ENCODE measurements around the gene SLC22A6.

Gene SLC22A6

GRCh38 chr11:63010934-63011439 is 26.2 kb upstream of the SLC22A6 start (continued):
- TF ChIP-seq, protein P1, sequence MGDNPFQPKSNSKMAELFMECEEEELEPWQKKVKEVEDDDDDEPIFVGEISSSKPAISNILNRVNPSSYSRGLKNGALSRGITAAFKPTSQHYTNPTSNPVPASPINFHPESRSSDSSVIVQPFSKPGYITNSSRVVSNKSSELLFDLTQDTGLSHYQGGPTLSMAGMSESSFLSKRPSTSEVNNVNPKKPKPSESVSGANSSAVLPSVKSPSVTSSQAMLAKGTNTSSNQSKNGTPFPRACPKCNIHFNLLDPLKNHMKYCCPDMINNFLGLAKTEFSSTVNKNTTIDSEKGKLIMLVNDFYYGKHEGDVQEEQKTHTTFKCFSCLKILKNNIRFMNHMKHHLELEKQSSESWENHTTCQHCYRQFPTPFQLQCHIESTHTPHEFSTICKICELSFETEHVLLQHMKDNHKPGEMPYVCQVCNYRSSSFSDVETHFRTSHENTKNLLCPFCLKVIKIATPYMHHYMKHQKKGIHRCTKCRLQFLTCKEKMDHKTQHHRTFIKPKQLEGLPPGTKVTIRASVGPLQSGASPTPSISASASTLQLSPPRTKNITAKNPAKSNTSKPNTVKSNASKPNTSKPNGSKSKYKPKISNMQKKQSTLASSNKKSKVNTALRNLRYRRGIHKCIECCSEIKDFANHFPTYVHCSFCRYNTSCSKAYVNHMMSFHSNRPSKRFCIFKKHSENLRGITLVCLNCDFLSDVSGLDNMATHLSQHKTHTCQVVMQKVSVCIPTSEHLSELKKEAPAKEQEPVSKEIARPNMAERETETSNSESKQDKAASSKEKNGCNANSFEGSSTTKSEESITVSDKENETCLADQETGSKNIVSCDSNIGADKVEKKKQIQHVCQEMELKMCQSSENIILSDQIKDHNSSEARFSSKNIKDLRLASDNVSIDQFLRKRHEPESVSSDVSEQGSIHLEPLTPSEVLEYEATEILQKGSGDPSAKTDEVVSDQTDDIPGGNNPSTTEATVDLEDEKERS (tag by site-specific recombination; IDR thresholded peaks at IDR 0.05) = no peak

- H3K36me3 ChIP-seq (ENCODE audit: control insufficient read depth in 2 of 2, insufficient read depth in 1 of 2, low read length in 2 of 2) = no peaks in the 10 kb centered on the region
- H3K27ac ChIP-seq (ENCODE audit: extremely low read depth, low read depth, low read length) = no peak overlapping the region
- no peaks in the 10 kb centered on the region for H3K4me1 ChIP-seq (ENCODE audit: control insufficient read depth, insufficient read depth, low read length)
- CTCF ChIA-PET = interaction anchor here (0.6 to 3.5 kb wide), 9 partner anchors 13 to 471 kb away, joined by 3 to 21 read pairs (median 4); no protein-coding TSS in a partner anchor
- POLR2A ChIA-PET = interaction anchor here (0.7 to 0.8 kb wide), 2 partner anchors 10 kb away, joined by 3 to 4 read pairs; no protein-coding TSS in a partner anchor
- no peak overlapping the region for H3K4me3 ChIP-seq (ENCODE audit: low read depth, low read length)
- H3K9me3 ChIP-seq (ENCODE audit: control insufficient read depth, insufficient read depth, low read depth, low read length) = no peaks in the 10 kb centered on the region
- TF ChIP-seq FEZF1 (tag by site-specific recombination; IDR thresholded peaks at IDR 0.05) (no peak), ZNF311 (tag by site-specific recombination; IDR thresholded peaks at IDR 0.05; ENCODE audit: borderline replicate concordance) (no peak), ZNF157 (tag by site-specific recombination; IDR thresholded peaks at IDR 0.05) (no peak), ZNF549 (tag by site-specific recombination; IDR thresholded peaks at IDR 0.05) (no peak)
Observed at GRCh38 chr11:63007920-63008319, 23.2 kb upstream of the SLC22A6 start.

GRCh38 chr11:63001456-63001855 is 16.7 kb upstream of the SLC22A6 start:
- POLR2A ChIA-PET = no interaction called here
- Histone ChIP-seq H3K4me1 (ENCODE audit: control insufficient read depth, insufficient read depth, low read length) (no peaks in the 10 kb centered on the region), H3K9me3 (ENCODE audit: control insufficient read depth, insufficient read depth, low read depth, low read length) (no peaks in the 10 kb centered on the region), H3K4me3 (ENCODE audit: low read depth, low read length) (no peak overlapping the region), H3K27ac (ENCODE audit: extremely low read depth, low read depth, low read length) (no peak overlapping the region), H3K36me3 (ENCODE audit: control insufficient read depth in 2 of 2, insufficient read depth in 1 of 2, low read length in 2 of 2) (no peaks in the 10 kb centered on the region)
- no peak for TF ChIP-seq ZNF843 (tag by site-specific recombination; IDR thresholded peaks at IDR 0.05)
- no peak for TF ChIP-seq ZNF610 (tag by site-specific recombination; IDR thresholded peaks at IDR 0.05; ENCODE audit: borderline replicate concordance)
- TF ChIP-seq ZNF791 (tag by site-specific recombination; IDR thresholded peaks at IDR 0.05) = no peak
- TF ChIP-seq, protein P2, sequence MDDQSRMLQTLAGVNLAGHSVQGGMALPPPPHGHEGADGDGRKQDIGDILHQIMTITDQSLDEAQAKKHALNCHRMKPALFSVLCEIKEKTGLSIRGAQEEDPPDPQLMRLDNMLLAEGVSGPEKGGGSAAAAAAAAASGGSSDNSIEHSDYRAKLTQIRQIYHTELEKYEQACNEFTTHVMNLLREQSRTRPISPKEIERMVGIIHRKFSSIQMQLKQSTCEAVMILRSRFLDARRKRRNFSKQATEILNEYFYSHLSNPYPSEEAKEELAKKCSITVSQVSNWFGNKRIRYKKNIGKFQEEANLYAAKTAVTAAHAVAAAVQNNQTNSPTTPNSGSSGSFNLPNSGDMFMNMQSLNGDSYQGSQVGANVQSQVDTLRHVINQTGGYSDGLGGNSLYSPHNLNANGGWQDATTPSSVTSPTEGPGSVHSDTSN (CRISPR knock-in tag; IDR thresholded peaks at IDR 0.05) = no peak
- no peak for TF ChIP-seq ZNF19 (tag by site-specific recombination; IDR thresholded peaks at IDR 0.05; ENCODE audit: low read depth)
- TF ChIP-seq ZNF701 (tag by site-specific recombination; IDR thresholded peaks at IDR 0.05) = no peak
- TF ChIP-seq HOXA7 (CRISPR knock-in tag; IDR thresholded peaks at IDR 0.05; ENCODE audit: borderline replicate concordance) = no peak
- no peak for TF ChIP-seq MZF1 (tag by site-specific recombination; IDR thresholded peaks at IDR 0.05; ENCODE audit: borderline replicate concordance)
- TF ChIP-seq ZNF211 (tag by site-specific recombination; IDR thresholded peaks at IDR 0.05; ENCODE audit: low read depth) = no peak
- TF ChIP-seq SCRT1 (tag by site-specific recombination; IDR thresholded peaks at IDR 0.05; ENCODE audit: borderline replicate concordance) = no peak
- CTCF ChIA-PET = interaction anchor here (0.7 to 1.1 kb wide), 2 partner anchors 22 to 26 kb away, joined by 4 to 10 read pairs; no protein-coding TSS in a partner anchor

DNA sequence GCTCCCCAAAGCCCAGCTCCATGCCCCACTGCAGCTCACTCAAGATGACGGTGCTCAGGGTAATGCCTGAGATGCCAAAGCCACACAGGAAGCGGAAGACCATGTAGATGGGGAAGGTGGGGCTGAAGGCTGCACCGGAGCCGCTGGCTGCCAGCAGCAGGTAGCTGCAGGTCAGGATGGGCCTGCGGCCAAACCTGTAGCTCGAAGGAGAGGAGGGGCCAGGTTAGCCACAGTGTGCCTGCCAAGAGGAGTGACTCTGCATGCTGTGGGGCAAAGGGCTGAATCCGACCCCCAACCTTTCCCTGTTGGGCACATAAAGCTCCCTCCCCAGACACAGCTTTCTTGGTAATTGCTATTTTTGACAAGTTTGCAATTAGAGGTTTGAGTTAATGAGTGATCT is 14.9 kb upstream of the SLC22A6 start:
- Histone ChIP-seq H3K4me1 (ENCODE audit: control insufficient read depth, insufficient read depth, low read length) (no peaks in the 10 kb centered on the region), H3K9me3 (ENCODE audit: control insufficient read depth, insufficient read depth, low read depth, low read length) (no peaks in the 10 kb centered on the region), H3K27ac (ENCODE audit: extremely low read depth, low read depth, low read length) (no peak overlapping the region), H3K36me3 (ENCODE audit: control insufficient read depth in 2 of 2, insufficient read depth in 1 of 2, low read length in 2 of 2) (no peaks in the 10 kb centered on the region), H3K4me3 (ENCODE audit: low read depth, low read length) (no peak overlapping the region)
- TF ChIP-seq ZNF670 (tag by site-specific recombination; IDR thresholded peaks at IDR 0.05; ENCODE audit: low read depth) (no peak), ZNF335 (tag by site-specific recombination; conservative IDR thresholded peaks at IDR 0.05) (no peak), MZF1 (tag by site-specific recombination; IDR thresholded peaks at IDR 0.05; ENCODE audit: borderline replicate concordance) (no peak), ZNF510 (tag by site-specific recombination; IDR thresholded peaks at IDR 0.05; ENCODE audit: insufficient replicate concordance) (no peak), HOXC10 (CRISPR knock-in tag; IDR thresholded peaks at IDR 0.05) (no peak), ZSCAN30 (tag by site-specific recombination; IDR thresholded peaks at IDR 0.05) (no peak)
- POLR2A ChIA-PET = interaction anchor here (0.6 to 0.7 kb wide), 3 partner anchors 47 to 615 kb away, joined by 3 to 5 read pairs (median 3); partner anchors contain the start of gene PLAAT3
- CTCF ChIA-PET = interaction anchor here (0.5 to 0.6 kb wide), 2 partner anchors 18 kb away, joined by 3 read pairs; no protein-coding TSS in a partner anchor
